OCI-LY1 (cell line): Measurements from ENCODE around the gene CCDC27.

Experiments used
- CTCF ChIP-seq: fragments of 200-600 bp; sonication (generic), shearing (Covaris generic); IDR thresholded peaks from 2 replicates; pipeline ENCODE4 v1.5.1; 2017; ENCODE audit warnings: mild to moderate bottlenecking, antibody characterized with exemption, low read length, moderate library complexity, mixed read lengths
- EZH2 ChIP-seq: fragments of 200-600 bp; sonication (generic), shearing (Covaris generic); IDR thresholded peaks from 2 replicates; pipeline ENCODE4 v1.8.0; 2017; ENCODE audit warnings: borderline replicate concordance, mixed run types, mild to moderate bottlenecking, antibody characterized with exemption, low read length, moderate library complexity, mixed read lengths

DNA sequence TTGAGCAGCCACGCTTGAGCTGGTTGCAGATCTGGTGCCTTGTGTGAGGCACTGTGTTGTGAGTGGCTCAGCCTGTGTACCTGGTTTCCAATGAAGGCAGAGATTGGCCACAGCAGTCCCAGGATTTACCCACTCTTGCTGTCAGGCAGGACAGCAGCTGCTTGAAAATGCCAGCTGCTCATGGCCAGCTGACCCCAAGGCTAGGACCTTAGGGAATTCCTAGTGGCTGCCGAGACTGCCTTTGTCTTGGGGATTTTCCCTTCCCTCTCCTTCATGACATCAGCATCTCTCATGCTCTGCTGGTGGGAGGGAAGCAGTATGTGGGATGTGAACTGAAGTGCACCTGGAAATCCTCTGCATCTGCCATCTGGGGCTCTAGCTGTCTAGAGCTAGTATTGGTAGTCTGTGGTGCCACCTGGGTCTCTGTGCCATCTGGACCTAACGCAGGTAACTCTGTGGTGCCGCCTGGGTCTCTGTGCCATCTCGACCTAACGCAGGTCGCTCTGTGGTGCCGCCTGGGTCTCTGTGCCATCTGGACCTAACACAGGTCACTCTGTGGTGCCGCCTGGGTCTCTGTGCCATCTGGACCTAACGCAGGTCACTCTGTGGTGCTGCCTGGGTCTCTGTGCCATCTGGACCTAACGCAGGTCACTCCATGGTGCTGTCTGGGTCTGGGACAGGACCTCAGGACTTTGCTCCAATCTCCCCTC lies 47.9 kb downstream of the CCDC27 start:
- TF ChIP-seq CTCF, result no peak
- TF ChIP-seq EZH2, result no peak
